Measurements from ENCODE around the gene CAP2. TPM values are rescaled to one million over a fixed set of nuclear protein-coding genes. Genes with fewer than 3 reads are reported as not detected.
"Not testable (repeated sequence)": the region's sequence is repeated elsewhere in the genome, so short reads cannot be mapped to it uniquely, and the experiment has no call there.

CAP2 gene
- total RNA-seq, 1 donor from 2014 or later: not detected

DNA sequence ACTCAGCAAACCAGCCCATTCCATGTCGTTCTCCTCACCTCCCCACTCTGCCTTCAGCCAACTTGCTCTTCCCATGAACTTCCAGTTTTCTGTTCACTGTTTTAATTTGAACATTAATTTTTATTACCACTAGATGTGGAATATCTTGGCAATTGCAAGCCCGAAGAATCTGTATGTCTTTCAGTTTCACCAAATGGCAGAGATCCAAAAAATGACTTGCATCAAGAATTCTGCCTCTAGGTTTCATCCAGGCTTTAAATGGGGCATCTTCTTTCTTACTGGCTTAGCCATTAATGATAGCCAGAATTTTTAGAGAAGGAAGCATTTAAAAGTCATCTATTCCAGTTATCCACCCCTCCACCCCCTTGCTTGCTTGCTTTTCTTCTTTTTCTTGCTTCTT lies 39.0 kb downstream of the CAP2 start:
- H3K4me1 Mint-ChIP-seq: no peaks in the 10 kb centered on the region
- POLR2A ChIA-PET: no interaction called here
- intact Hi-C loops (cut with micrococcal nuclease): no loop called here
- ATAC-seq (ENCODE audit: low read depth): no peak
- no peak overlapping the region for H3K4me3 Mint-ChIP-seq
- H3K27me3 Mint-ChIP-seq: no peaks in the 10 kb centered on the region
- H3K36me3 Mint-ChIP-seq (ENCODE audit: low read depth): no peaks in the 10 kb centered on the region
- DNase-seq: no peak
- CTCF ChIA-PET: no interaction called here
- TF ChIP-seq, protein P1, sequence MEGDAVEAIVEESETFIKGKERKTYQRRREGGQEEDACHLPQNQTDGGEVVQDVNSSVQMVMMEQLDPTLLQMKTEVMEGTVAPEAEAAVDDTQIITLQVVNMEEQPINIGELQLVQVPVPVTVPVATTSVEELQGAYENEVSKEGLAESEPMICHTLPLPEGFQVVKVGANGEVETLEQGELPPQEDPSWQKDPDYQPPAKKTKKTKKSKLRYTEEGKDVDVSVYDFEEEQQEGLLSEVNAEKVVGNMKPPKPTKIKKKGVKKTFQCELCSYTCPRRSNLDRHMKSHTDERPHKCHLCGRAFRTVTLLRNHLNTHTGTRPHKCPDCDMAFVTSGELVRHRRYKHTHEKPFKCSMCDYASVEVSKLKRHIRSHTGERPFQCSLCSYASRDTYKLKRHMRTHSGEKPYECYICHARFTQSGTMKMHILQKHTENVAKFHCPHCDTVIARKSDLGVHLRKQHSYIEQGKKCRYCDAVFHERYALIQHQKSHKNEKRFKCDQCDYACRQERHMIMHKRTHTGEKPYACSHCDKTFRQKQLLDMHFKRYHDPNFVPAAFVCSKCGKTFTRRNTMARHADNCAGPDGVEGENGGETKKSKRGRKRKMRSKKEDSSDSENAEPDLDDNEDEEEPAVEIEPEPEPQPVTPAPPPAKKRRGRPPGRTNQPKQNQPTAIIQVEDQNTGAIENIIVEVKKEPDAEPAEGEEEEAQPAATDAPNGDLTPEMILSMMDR (IDR thresholded peaks at IDR 0.05): no peak
- no peaks in the 10 kb centered on the region for H3K9me3 Mint-ChIP-seq
- no peak overlapping the region for H3K27ac Mint-ChIP-seq

DNA sequence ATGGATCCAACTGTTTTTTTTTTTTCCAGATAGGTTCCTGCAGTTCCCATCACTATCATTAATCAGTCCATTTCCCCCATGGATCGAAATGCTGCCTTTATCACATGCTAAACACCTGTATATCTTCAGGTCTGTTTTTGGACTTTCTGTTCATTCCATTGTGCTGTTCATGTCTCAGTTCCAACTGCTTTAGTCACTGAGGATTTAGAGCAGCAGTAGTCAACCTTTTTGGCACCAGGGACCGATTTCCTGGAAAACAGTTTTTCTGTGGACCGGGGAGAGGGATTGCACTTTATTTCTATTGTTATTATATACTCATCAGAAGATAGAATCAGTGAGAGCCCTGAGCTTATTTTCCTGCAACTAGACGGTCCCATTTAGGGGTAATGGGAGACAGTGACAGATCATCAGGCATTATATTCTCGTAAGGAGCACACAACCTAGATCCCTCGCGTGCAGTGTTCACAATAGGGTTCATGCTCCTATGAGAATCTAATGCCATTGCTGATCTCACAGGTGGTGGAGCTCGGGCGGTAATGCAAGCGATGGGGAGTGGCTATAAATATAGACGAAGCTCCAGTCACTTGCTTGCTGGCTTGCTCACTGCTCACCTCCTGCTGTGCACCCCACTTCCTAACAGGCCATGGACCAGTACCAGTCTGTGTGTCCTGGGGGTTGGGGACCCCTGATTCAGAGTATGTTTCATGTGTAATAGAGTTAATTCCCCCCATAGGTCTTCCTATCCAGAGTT lies 46.0 kb downstream of the CAP2 start:
- intact Hi-C loops (cut with micrococcal nuclease): no loop called here

DNA sequence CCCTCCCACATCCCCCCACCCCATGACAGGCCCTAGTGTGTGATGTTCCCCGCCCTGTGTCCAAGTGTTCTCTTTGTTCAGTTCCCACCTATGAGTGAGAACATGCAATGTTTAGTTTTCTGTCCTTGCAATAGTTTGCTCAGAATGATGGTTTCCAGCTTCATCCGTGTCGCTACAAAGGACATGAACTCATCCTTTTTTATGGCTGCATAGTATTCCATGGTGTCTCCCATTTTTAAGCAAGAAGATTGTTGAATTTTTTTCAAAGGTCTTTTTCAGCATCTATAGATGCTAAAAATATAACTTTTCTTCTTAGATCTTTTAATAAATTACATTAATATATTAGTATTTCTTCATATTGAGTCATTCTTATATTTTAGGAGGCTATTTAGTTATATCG lies 47.4 kb downstream of the CAP2 start:
- POLR2A ChIA-PET; H3K4me3 Mint-ChIP-seq; H3K9me3 Mint-ChIP-seq; H3K27ac Mint-ChIP-seq; H3K4me1 Mint-ChIP-seq; H3K27me3 Mint-ChIP-seq; DNase-seq; H3K36me3 Mint-ChIP-seq (ENCODE audit: low read depth); intact Hi-C loops (cut with micrococcal nuclease); CTCF ChIA-PET; ATAC-seq (ENCODE audit: low read depth): not testable (repeated sequence)

More for the DNA sequence above, 46.0 kb downstream of the CAP2 start:
- TF ChIP-seq, protein P1 (IDR thresholded peaks at IDR 0.05): no peak
- no peak for ATAC-seq (ENCODE audit: low read depth)
- H3K36me3 Mint-ChIP-seq (ENCODE audit: low read depth): no peaks in the 10 kb centered on the region
- ChIA-PET CTCF (no interaction called here), POLR2A (no interaction called here)
- H3K27me3 Mint-ChIP-seq: no peaks in the 10 kb centered on the region
- H3K4me1 Mint-ChIP-seq: no peaks in the 10 kb centered on the region
- no peak overlapping the region for H3K27ac Mint-ChIP-seq
- no peak overlapping the region for H3K4me3 Mint-ChIP-seq
- H3K9me3 Mint-ChIP-seq: no peaks in the 10 kb centered on the region
- DNase-seq: no peak

DNA sequence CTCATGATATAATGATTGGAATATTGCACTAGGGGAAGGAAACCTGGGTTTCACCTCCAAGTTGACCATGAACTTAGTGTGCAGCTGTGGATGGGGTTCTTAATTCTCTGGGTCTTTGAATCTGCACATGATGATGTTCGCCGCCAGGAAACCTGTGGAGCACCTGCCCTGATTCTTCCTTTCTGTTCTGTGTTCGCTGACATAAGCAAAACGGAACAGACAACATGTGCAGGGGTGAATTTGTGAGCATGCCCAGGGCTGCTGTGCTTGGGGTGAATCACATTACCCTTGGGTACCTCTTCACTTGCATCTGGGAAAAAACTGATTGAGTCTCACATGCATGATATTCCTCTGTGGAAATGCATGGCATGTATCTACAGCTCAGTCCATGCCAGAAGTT lies 48.8 kb downstream of the CAP2 start:
- no peaks in the 10 kb centered on the region for H3K27me3 Mint-ChIP-seq
- H3K36me3 Mint-ChIP-seq (ENCODE audit: low read depth): no peaks in the 10 kb centered on the region
- peaks cover 8% of the 10 kb centered on the region for H3K4me1 Mint-ChIP-seq
- no peak for DNase-seq
- no peak overlapping the region for H3K27ac Mint-ChIP-seq
- TF ChIP-seq, protein P1 (IDR thresholded peaks at IDR 0.05): no peak
- ATAC-seq (ENCODE audit: low read depth): no peak
- POLR2A ChIA-PET: no interaction called here
- H3K4me3 Mint-ChIP-seq: no peak overlapping the region
- no peaks in the 10 kb centered on the region for H3K9me3 Mint-ChIP-seq
- intact Hi-C loops (cut with micrococcal nuclease): no loop called here
- CTCF ChIA-PET: no interaction called here

DNA sequence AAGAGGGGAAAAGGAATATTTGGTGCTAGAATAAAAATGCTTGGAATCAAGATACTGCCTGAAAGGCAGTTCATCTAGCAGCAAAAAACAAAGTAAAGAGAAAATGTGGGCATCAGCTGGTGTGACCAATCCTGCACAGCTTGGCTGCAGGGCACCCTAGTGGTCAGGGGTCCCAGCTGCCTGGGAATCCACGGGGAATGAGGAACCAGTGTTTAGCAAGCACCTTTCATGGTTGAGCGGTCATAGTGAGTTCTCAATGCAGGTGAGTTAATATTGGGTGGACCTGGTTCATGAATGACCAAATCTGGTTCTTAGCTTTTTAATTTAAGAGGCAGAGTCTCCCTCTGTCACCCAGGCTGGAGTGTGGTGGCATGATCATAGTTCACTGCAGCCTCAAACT lies 53.3 kb downstream of the CAP2 start:
- Mint-ChIP-seq H3K9me3 (no peaks in the 10 kb centered on the region), H3K36me3 (ENCODE audit: low read depth) (no peaks in the 10 kb centered on the region), H3K4me1 (peaks cover 12% of the 10 kb centered on the region), H3K4me3 (no peak overlapping the region), H3K27me3 (no peaks in the 10 kb centered on the region), H3K27ac (no peak overlapping the region)
- POLR2A ChIA-PET: no interaction called here
- TF ChIP-seq, protein P1 (IDR thresholded peaks at IDR 0.05): no peak
- CTCF ChIA-PET: no interaction called here
- no peak for ATAC-seq (ENCODE audit: low read depth)
- no peak for DNase-seq
- intact Hi-C loops (cut with micrococcal nuclease): no loop called here

DNA sequence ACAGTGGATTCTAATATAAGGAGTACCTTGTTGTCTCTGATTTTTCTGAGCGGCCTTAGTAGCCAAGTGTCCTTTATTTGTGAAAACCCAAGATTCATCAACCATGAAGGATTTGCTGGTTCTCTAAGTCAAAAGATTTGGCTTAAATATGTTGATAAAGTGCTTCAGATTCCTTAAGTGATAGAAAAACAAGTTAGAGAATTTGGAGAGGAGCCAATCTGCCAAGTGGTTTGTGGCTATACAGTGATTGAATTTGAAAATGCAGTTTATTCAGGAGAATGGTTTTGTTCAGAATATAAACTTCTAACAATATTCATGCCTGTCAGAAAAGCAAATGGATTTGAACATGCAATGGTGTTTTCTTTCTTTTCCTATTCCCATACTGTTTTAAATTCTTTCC lies 54.8 kb downstream of the CAP2 start:
- H3K9me3 Mint-ChIP-seq: no peaks in the 10 kb centered on the region
- DNase-seq: no peak
- CTCF ChIA-PET: no interaction called here
- no peak overlapping the region for H3K4me3 Mint-ChIP-seq
- POLR2A ChIA-PET: no interaction called here
- TF ChIP-seq, protein P1 (IDR thresholded peaks at IDR 0.05): no peak
- H3K27ac Mint-ChIP-seq: no peak overlapping the region
- peaks cover 12% of the 10 kb centered on the region for H3K4me1 Mint-ChIP-seq
- no peak for ATAC-seq (ENCODE audit: low read depth)
- H3K27me3 Mint-ChIP-seq: no peaks in the 10 kb centered on the region
- H3K36me3 Mint-ChIP-seq (ENCODE audit: low read depth): no peaks in the 10 kb centered on the region
- intact Hi-C loops (cut with micrococcal nuclease): no loop called here
